Measurements from ENCODE around the gene ATP6V0B.

DNA sequence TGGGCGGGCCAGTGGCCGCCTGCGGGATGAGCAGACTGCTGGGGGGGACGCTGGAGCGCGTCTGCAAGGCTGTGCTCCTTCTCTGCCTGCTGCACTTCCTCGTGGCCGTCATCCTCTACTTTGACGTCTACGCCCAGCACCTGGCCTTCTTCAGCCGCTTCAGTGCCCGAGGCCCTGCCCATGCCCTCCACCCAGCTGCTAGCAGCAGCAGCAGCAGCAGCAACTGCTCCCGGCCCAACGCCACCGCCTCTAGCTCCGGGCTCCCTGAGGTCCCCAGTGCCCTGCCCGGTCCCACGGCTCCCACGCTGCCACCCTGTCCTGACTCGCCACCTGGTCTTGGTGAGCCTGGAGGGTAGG lies 6.4 kb downstream of the ATP6V0B start:
- TF ChIP-seq, protein P1, sequence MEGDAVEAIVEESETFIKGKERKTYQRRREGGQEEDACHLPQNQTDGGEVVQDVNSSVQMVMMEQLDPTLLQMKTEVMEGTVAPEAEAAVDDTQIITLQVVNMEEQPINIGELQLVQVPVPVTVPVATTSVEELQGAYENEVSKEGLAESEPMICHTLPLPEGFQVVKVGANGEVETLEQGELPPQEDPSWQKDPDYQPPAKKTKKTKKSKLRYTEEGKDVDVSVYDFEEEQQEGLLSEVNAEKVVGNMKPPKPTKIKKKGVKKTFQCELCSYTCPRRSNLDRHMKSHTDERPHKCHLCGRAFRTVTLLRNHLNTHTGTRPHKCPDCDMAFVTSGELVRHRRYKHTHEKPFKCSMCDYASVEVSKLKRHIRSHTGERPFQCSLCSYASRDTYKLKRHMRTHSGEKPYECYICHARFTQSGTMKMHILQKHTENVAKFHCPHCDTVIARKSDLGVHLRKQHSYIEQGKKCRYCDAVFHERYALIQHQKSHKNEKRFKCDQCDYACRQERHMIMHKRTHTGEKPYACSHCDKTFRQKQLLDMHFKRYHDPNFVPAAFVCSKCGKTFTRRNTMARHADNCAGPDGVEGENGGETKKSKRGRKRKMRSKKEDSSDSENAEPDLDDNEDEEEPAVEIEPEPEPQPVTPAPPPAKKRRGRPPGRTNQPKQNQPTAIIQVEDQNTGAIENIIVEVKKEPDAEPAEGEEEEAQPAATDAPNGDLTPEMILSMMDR (IDR thresholded peaks at IDR 0.05), result no peak
- TF ChIP-seq POLR2A (IDR thresholded peaks at IDR 0.05), result no peak
